NCI-H524 (cell line): ENCODE measurements around the gene ARHGAP9.

ENCODE experiments used
- DNase-seq, 2 experiments: peaks; one replicate each; lab custom pipeline; 2025; lab: John Stamatoyannopoulos, UW

ARHGAP9 gene

GRCh38 chr12:57473392-57473791, 6.3 kb downstream of the ARHGAP9 start:
- no peak for DNase-seq

DNA sequence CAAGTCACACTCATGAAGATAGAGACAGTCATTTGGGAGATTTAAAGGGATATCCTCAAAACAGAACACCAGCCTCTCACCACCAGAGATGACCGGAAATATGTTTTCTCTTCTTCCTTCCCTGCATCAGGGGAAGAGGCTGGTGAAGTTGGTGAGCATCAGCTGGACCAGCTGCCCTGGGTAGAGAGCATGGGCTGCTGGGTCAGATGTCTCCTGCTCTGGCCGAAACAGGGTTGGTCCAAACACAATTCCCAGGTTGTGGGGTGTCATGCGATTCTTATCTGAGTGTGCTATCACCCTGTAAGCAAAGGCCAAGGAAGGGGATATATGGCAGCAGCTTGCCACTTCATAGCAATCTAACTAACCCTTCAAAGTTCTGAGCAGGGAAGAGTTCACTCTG, 7.3 kb downstream of the ARHGAP9 start:
- no peak for DNase-seq

GRCh38 chr12:57471661-57472060, 8.0 kb downstream of the ARHGAP9 start:
- DNase-seq = no peak

DNA sequence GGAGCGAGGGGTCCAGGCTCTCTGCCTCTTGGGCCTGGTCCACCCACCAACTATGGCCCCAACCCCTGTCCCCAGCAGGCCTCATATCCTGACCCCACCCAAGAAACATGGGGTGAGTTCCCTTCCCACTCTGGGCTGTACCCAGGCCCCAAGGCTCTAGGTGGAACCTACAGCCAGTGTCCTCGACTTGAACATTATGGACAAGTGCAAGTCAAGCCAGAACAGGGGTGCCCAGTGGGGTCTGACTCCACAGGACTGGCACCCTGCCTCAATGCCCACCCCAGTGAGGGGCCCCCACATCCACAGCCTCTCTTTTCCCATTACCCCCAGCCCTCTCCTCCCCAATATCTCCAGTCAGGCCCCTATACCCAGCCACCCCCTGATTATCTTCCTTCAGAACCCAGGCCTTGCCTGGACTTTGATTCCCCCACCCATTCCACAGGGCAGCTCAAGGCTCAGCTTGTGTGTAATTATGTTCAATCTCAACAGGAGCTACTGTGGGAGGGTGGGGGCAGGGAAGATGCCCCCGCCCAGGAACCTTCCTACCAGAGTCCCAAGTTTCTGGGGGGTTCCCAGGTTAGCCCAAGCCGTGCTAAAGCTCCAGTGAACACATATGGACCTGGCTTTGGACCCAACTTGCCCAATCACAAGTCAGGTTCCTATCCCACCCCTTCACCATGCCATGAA, 8.6 kb downstream of the ARHGAP9 start:
- no peak for DNase-seq

- no peak for DNase-seq
Observed at GRCh38 chr12:57470286-57470969, 9.2 kb downstream of the ARHGAP9 start.

DNA sequence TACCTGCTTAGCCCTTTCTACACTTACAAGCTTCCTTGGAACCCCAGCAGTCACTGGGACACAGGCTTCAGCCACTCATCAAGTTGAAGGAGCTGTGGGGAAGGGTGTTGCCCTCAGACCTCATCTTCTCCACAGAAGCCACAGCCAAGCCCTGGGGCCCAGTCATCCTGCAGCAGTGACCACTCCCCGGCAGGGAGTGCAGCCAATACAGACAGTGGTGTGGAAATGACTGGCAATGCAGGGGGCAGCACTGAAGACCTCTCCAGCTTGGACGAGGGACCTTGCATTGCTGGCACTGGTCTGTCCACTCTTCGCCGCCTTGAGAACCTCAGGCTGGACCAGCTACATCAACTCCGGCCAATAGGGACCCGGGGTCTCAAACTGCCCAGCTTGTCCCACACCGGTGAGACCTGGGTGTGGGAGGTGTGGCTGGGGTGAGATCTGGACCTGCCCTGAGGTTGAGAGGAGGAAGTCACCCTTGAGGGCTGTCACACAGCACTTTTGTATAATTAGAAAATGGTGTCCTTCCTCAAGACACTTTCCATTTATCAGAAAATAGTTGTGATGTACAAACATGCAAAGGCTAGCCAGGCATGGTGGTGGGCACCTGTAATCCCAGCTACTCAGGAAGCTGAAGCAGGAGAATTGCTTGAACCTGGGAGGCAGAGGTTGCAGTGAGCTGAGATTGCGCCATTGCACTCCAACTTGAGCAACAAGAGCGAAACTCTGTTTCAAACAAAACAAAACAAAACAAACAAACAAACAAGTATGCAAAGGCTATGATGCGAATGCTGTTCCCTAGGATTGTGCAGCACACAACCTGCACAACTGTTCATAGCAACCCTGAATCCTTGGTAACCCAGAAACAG, 10.1 kb downstream of the ARHGAP9 start:
- no peak for DNase-seq

DNA sequence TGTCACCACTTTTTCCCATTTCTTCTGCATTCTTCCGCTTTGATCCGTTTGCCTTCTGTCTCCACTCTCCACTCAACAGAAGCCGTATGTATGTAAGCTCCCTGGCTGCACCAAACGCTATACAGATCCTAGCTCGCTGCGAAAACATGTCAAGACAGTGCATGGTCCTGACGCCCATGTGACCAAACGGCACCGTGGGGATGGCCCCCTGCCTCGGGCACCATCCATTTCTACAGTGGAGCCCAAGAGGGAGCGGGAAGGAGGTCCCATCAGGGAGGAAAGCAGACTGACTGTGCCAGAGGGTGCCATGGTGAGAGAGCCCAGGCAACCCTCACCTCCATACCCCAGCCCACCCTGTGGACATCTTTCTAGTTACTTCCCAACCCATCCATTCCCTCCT, 11.8 kb downstream of the ARHGAP9 start:
- DNase-seq = no peak

DNA sequence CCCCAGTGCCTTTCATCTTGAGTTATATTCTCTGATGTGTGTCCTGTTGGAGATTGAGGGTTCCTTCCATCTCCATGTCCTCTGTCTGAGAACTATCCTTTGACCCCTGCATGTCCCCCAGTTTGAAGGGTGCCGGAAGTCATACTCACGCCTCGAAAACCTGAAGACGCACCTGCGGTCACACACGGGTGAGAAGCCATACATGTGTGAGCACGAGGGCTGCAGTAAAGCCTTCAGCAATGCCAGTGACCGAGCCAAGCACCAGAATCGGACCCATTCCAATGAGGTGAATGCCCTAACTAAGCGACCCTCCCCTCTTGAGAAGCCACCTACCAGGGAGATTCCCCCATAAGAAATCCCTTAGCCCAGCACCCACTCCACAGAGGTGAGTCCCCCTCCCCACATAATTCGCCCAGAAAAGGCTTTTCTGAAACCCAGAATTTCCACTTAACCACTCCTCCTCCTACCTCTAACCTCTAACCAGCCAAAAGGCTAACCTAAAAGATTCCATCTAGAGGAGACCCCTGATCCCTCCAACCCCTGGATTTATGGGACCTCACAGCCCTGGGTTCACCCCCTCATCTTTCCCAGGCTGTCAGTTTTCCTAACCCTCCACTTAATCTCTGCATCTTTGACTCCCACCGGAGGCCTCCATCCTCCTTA, 12.3 kb downstream of the ARHGAP9 start:
- DNase-seq = no peak

GRCh38 chr12:57465747-57466505, 13.7 kb downstream of the ARHGAP9 start:
- DNase-seq = no peak

DNA sequence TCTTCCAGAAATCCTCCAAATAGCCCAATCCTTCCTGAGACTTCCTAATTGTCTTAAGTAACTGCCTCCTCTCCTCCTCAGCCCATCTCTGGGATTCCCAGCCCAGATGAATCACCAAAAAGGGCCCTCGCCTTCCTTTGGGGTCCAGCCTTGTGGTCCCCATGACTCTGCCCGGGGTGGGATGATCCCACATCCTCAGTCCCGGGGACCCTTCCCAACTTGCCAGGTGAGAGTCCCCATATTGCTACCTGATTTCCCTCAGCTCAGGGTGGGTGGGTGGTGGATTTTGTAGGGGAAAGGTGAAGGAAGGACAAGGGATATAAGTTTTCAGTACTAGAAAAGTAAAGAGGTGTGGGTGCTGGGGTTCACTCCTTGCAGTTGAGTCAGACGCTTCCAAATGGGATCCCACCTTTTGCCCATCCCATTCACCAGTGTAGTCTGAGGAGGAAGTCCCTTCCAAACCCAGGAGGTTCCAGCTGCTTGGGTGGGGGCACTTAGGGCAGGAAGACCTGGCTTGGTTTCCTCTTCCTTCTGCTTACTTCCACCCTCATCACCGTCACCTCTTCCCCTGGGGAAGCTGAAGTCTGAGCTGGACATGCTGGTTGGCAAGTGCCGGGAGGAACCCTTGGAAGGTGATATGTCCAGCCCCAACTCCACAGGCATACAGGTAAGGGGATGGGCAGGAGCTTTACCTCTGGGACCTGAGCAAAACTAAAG, 14.5 kb downstream of the ARHGAP9 start:
- no peak for DNase-seq

DNA sequence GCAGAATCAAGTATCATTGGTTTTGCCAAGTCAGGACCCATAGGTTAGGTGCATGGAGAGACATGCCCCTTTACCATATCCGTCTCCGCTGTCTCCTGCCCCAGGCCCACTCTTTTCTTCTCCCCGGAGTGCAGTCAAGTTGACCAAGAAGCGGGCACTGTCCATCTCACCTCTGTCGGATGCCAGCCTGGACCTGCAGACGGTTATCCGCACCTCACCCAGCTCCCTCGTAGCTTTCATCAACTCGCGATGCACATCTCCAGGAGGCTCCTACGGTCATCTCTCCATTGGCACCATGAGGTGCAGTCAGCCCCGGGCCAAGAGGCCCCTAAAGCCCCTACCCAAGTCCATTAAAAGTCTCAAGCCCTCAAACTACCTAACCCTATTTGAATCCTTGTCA, 15.1 kb downstream of the ARHGAP9 start:
- no peak for DNase-seq

DNA sequence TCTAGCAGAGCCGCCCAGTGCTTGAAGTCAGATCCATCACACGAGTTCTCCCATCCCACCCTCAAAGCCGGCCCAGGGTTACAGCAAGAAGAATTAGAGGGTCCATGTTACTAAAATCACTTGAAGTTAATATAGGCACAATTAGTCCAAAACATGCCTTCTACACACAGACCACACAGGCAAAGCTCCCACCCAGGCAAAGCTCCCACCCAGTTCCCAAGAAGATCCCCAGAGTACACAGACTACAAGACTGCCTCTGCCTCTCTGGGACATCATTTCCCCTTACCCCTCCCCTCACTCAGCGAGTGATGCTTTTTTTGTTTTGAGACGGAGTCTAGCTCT, 16.8 kb downstream of the ARHGAP9 start:
- no peak for DNase-seq

- DNase-seq = peak; percentile 89 to 92
Observed at GRCh38 chr12:57462251-57462911, 17.3 kb downstream of the ARHGAP9 start.

DNA sequence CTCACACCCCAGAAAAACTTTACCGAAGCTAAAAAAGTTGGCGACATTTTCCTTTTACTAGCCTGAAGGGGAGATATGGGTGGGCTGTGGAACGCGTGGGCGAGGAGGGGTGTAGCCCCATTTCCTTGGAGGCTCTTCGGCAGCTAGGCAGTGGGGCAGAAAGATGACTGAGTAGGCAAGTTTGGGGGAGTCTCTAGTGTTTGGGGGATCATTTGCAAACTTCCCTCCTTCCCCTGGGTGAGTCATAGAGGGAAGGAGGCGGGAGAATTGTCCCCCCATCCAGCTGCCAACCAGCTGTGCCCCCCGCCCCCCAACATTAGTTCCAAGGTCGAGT, 17.8 kb downstream of the ARHGAP9 start:
- no peak for DNase-seq

DNA sequence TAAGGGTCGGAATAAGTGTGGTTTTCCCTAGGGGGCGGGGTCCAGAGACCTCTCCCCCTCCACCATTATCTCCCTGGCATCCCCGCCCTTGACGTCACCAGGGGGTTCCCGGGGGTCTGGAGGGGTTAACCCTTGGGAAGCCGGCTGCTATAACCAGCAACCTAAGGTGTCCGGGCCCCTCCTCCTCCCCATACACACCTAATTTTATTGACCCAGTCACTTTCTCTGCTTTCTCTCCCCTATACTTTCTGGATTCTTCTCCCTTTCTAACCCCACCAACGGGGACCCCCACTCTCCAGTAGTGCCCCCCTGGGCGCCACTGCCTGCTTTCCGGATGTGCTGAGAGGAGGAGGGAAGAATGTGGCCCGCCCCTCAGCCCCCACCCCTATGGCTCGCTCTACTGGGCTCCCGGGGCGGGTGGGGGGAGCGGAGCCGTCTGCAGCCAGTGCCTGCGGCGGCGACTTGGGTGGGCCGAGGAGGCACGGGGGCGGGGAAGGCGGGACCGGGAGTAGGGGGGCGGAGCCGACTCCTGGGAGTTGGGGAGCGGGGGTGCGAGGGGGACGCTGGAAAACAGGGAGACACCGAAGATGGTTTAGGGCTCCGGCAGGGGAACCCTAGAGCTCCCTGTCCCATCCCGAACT, 18.3 kb downstream of the ARHGAP9 start:
- peak; percentile 35 to 45 for DNase-seq

DNA sequence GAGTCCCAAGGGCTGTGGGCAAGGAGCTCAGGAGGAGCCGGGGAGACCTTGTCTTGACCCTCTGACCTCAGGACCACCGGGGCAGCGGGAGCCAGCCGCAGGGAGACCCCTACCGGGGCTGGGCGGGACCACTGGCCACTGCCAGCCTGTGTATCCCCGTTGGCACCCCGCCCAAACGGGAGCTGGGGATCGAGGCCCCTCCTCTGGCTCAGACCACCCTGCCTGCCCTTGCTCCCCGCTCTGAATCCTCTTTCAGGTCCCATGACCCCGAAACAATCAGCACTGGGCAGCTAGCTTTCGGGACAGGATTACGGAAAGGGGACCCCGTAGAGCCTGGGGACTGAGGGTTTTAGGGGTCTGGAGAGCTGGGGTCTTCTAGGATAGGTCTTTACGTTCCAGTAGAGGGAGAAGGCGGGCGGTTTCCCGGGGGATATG, 18.8 kb downstream of the ARHGAP9 start:
- DNase-seq = no peak

DNA sequence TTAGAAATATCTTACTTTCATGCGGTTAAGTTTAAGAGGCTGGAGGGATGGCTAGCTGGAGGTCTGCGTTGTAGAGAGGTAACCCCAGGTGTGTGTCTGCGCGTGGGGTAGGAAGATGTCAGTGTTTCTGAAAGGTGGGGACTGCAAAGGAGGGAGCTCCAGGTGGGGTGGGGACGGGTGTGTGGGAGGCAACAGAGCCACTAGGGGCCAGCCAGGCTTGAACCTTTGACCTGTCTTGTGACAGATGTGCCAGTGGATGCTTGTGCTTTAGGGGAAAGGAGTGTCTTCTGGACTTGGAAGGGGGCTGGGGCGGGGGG, 19.2 kb downstream of the ARHGAP9 start:
- DNase-seq = peak in 1 of 2 experiments; percentile 33

- DNase-seq = peak in 1 of 2 experiments; percentile 22
Observed at GRCh38 chr12:57459750-57460467, 19.8 kb downstream of the ARHGAP9 start, which contains the start of gene GLI1. TSS of gene GLI1 (plus strand) at chr12:57459785. CDS start at chr12:57463692, 3,907 bp downstream.

DNA sequence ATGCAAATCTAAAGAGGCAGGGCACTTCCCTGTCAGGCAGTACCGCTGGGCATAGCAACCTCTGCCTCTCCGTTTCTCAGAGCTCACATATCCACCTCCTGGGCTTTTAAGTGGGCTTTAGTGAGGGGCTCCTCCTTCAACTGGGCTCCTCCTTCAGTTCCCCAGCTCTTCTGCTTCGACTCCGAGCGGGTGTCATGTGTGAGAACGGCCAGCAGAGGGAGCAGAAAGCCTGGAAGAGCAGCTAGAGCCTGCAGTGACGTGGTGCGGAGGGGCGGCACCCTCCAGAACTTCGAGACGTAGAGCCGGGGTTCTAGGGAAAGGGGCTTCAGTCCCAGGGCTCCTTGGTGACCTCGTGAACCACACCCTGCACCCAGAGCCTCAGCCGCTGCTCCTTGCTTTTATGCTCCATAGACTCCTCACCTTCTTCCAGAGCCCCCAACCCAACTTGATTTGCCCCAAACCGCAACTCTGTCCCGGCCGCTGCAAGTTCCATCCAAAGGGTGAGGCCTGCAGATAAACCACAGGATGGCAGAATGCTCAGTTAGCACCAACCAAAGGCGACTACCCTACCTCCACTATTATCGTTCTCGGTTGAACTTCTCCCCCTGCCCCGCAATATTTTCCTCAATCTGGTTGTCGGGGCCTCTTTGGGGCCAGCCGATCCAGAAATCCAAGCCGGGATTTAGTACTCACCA, 20.5 kb downstream of the ARHGAP9 start:
- DNase-seq = peak; percentile 95
